ENCODE results near the gene SLC6A5.

- TF ChIP-seq CTCF (IDR thresholded peaks at IDR 0.05; ENCODE audit: poor library complexity) (no peak), EZH2 (IDR thresholded peaks at IDR 0.05; ENCODE audit: borderline replicate concordance) (no peak)
Measured at GRCh38 chr11:20563866-20564265, 35.5 kb upstream of the SLC6A5 start.

All from hepatocyte (in vitro differentiated cells).